H1 (cell line): ENCODE measurements around the gene ESR1. TPM values are rescaled to one million over a fixed set of nuclear protein-coding genes. Genes with fewer than 3 reads are reported as not detected.

Source experiments
- polyA plus RNA-seq, 7 experiments: library from polyadenylated mRNA; depleted of rRNA in 3 of 7; stranded (reverse) in 5 of 7; unstranded in 2 of 7; fragments of >200 nt in 5 of 7; fragments of 200-250 nt in 2 of 7; gene quantifications; 1 replicate in 5 of 7; 2 replicates in 1 of 7; 4 replicates in 1 of 7; pipeline versions ENCODE4 v1.2.1 to v1.2.3, GENCODE V29; 2011 to 2013; ENCODE audit warnings: missing spikeins in 2 of 7, mixed read lengths in 2 of 7
- total RNA-seq: library from RNA; stranded (reverse); fragmentation: NEBNext Ultra II Directional; extraction: Animal tissue kit (Norgen Biotek cat#: 25700); gene quantifications from 2 replicates; pipeline ENCODE4 v1.2.1, GENCODE V29; 2021
- TF ChIP-seq, protein P1 (sequence below): fragments of 300-600 bp; sonication (generic); IDR thresholded peaks from 2 replicates; pipeline ENCODE4 v1.7.1; 2012; ENCODE audit warnings: low read length, moderate library complexity, mild to moderate bottlenecking, inconsistent platforms; ENCODE audit not compliant: insufficient replicate concordance

ESR1 gene
- total and polyA plus RNA-seq, 2 of the 8 experiments (the other 6 are each of a cell fraction or from before 2014, with no cell fraction given) = 0.03 to 0.17 TPM

DNA sequence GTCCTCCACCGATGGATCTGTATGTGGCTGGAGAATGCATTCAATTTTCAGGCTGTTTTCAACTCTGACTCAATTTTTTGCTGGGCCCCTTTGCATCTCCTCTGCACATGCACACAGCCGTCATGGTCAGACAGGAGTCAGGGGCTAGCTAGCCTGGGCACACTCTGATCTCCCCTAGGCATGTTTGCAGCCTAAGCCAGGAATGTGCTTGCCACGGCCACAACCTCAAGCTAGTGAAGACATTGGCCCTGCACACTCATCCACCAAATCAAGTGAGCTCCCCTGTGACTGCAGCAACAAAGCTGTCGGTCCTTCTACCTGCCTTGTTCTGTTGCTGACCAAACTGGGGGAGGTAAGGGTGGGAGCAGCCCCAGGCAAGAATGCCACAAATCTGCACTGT lies 300.5 kb downstream of the ESR1 start (continued):
- TF ChIP-seq, protein P1, sequence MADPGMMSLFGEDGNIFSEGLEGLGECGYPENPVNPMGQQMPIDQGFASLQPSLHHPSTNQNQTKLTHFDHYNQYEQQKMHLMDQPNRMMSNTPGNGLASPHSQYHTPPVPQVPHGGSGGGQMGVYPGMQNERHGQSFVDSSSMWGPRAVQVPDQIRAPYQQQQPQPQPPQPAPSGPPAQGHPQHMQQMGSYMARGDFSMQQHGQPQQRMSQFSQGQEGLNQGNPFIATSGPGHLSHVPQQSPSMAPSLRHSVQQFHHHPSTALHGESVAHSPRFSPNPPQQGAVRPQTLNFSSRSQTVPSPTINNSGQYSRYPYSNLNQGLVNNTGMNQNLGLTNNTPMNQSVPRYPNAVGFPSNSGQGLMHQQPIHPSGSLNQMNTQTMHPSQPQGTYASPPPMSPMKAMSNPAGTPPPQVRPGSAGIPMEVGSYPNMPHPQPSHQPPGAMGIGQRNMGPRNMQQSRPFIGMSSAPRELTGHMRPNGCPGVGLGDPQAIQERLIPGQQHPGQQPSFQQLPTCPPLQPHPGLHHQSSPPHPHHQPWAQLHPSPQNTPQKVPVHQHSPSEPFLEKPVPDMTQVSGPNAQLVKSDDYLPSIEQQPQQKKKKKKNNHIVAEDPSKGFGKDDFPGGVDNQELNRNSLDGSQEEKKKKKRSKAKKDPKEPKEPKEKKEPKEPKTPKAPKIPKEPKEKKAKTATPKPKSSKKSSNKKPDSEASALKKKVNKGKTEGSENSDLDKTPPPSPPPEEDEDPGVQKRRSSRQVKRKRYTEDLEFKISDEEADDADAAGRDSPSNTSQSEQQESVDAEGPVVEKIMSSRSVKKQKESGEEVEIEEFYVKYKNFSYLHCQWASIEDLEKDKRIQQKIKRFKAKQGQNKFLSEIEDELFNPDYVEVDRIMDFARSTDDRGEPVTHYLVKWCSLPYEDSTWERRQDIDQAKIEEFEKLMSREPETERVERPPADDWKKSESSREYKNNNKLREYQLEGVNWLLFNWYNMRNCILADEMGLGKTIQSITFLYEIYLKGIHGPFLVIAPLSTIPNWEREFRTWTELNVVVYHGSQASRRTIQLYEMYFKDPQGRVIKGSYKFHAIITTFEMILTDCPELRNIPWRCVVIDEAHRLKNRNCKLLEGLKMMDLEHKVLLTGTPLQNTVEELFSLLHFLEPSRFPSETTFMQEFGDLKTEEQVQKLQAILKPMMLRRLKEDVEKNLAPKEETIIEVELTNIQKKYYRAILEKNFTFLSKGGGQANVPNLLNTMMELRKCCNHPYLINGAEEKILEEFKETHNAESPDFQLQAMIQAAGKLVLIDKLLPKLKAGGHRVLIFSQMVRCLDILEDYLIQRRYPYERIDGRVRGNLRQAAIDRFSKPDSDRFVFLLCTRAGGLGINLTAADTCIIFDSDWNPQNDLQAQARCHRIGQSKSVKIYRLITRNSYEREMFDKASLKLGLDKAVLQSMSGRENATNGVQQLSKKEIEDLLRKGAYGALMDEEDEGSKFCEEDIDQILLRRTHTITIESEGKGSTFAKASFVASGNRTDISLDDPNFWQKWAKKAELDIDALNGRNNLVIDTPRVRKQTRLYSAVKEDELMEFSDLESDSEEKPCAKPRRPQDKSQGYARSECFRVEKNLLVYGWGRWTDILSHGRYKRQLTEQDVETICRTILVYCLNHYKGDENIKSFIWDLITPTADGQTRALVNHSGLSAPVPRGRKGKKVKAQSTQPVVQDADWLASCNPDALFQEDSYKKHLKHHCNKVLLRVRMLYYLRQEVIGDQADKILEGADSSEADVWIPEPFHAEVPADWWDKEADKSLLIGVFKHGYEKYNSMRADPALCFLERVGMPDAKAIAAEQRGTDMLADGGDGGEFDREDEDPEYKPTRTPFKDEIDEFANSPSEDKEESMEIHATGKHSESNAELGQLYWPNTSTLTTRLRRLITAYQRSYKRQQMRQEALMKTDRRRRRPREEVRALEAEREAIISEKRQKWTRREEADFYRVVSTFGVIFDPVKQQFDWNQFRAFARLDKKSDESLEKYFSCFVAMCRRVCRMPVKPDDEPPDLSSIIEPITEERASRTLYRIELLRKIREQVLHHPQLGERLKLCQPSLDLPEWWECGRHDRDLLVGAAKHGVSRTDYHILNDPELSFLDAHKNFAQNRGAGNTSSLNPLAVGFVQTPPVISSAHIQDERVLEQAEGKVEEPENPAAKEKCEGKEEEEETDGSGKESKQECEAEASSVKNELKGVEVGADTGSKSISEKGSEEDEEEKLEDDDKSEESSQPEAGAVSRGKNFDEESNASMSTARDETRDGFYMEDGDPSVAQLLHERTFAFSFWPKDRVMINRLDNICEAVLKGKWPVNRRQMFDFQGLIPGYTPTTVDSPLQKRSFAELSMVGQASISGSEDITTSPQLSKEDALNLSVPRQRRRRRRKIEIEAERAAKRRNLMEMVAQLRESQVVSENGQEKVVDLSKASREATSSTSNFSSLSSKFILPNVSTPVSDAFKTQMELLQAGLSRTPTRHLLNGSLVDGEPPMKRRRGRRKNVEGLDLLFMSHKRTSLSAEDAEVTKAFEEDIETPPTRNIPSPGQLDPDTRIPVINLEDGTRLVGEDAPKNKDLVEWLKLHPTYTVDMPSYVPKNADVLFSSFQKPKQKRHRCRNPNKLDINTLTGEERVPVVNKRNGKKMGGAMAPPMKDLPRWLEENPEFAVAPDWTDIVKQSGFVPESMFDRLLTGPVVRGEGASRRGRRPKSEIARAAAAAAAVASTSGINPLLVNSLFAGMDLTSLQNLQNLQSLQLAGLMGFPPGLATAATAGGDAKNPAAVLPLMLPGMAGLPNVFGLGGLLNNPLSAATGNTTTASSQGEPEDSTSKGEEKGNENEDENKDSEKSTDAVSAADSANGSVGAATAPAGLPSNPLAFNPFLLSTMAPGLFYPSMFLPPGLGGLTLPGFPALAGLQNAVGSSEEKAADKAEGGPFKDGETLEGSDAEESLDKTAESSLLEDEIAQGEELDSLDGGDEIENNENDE = no peak
